CD4-positive, alpha-beta T cell treated with Interleukin-2 at 100 ng/mL for 4 hours (primary cell): ENCODE data around the gene DMAP1.

Source experiments
- DNase-seq: peaks from one replicate; pipeline ENCODE4 v3.0.0-alpha.2; 2020; ENCODE audit warnings: low spot score

The DMAP1 gene

DNA sequence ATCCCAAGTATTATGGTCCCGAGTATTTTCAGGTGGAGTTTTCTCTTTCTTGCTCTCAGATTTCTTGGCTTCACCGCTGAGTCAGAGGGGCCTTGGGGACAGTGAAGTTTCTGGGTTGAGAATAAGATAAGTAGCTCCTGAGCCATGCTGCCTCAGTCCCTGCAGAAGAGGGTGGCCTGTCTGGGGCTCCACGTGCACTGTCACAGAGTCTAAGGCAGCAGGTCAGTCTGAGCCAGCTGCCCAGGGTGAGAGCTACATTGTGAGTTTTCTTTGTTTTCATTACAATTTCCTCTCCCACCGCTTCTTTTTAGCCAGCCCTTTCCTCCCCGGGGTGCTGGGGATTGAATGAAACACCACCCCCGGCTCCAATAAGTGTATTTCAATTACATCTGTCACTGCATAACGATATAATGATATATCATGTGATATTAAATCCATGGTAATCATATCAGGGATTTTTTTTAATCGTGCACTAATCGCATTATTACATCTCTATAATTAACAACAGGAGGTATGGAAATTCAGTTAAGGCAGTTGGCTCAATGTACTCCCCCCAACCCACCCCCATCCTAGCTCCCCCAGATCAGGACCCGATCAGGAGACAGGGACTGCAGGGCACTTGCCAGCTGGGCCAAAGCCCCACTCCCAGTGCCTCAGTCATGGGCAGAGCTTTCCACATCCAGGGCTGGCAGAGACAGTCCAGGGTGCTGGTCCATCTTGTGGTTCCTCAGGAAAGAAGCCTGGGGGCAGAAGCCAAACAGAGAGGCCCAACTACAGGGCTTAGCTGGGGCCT is 43.7 kb downstream of the DMAP1 start:
- no peak for DNase-seq

DNA sequence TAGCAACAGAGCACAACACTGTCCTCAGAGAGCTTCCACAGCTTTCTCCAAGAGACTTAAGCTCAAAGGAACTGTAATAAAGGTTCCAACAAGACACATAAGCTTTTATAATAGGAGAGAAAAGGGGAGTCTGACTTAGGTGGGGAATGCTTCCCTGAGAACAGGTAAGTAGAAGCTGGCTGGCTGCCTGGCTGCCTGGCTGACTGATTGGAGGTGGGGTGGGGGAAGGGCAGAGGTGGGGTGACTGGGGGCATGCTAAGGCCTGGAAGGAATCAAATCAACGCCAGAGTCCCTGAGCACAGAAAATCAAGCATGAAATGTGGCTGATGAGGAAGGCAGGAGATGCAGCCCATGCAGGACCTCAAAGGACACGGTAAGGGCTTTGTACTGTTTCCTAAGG is 45.8 kb downstream of the DMAP1 start:
- no peak for DNase-seq

DNA sequence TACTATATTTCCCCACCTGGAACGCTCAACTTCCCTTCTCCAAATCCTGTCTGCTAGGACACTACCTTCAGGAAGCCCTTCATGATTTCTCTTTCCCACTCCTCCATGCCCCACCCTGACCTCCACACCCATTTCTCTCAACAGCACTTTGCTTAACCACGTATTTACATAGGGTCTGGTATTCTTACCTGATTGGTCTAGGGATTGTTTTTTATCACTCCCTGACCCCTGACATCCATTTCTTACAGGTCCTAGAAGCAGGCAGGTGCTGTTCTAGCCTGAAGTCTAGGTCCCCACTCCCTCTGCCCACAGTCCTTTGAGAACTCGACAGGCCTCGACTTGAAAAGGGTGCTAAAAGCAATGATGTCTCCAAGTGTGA is 47.5 kb downstream of the DMAP1 start:
- DNase-seq: no peak

DNA sequence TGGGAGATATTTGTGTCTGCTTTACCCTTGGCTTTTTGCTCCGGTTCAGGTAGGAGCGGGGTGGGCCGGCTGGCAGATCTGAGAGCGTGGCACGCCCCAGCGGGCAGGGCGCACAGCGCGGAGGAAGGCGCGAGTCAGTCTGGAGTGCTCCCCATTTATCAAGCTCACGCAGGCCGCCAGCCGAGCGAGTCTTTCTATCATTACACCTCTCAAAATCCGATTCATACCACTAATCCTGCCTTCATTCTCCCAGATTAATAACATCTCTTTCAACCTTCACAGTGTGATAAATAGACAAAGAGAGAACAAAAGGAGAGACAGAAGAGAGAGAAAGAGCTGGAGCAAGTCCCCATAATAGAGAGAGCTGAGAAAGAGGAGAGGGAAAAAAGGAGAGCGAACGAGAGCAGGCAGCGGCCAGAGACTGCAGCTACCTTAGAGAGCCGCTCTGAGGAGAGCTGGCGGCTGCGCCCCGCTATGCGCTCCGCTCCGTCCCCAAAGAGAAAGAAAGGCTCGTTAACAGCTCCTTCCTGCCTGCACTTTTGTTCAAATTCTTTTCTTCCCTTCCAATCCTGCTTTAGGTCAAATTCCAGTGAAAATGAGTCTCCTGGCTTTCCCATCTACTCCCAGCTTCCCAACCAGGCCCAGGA is 48.0 kb downstream of the DMAP1 start:
- DNase-seq: no peak

DNA sequence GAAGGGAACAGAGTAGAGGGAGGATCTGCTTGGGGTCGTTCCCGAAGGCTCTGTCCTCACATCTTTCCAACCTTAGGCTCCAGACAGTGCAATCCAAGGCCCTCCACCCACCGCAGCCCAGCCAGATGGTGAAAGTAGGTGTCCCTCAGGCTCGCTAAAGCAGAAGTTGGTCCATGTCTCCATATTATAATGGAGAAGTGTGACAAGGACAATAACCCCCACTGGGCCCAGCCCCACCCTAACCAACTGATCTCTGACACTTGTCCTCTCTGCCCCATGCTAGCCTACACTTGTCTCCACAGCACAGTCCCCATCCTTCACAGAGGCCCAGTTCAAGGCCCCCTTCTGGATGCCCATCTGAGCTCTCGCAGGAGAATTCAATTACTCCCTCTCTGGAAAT is 48.7 kb downstream of the DMAP1 start:
- DNase-seq: no peak

DNA sequence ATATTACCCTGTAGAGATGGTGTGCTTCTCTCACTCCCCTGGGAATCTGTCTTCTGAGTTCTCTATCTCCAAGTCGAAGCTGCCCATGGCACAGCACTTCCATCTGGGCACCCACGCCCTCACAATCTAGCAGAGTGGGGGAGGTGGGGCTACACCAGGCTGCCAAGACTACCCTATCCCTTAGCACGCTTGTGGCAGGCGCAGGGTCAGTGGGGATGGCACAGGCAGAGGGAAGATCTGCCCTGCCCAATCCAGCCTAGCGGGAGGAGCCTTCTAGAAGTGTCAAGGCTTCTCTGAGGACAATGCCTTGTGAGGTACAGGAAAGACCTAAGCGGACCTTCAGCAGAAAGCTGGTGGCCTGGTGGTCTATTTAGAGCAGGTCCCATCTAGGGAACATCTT is 49.1 kb downstream of the DMAP1 start:
- no peak for DNase-seq

DNA sequence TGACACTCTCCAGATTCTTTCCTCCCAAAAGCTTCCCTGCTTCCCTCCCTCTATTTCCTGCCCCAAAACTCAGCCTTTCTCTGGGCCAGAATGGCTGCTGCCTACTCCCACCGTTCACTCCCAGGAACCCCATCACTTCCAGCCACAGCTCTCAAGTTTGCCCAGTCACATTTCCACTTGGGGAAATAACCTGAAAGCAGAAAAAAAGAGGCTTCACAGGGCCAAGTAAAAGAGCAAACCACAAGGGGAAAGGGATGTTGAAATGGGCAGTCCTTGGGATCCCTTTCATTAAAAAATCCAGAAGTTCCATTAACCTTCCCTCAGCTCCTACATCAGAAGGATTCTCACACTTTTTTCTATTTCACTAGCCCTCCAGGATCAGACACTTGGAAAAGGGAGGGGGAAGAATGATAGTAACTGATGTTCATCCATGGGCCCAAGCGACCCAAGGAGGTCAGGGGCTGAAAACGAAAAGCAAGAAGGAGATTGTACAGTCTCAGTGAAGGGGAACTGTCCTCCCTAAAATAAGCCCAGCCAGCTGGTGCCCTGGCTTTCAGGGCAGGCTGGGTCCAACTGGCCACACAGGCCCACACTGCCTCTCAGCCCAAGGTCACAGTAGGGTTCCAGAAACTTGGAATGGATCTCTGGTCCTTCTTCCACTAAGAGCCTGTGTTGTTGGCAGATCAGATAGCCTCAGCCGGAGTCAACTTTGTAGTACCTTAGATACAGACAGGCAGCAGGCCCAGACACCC is 49.7 kb downstream of the DMAP1 start:
- DNase-seq: no peak

DNA sequence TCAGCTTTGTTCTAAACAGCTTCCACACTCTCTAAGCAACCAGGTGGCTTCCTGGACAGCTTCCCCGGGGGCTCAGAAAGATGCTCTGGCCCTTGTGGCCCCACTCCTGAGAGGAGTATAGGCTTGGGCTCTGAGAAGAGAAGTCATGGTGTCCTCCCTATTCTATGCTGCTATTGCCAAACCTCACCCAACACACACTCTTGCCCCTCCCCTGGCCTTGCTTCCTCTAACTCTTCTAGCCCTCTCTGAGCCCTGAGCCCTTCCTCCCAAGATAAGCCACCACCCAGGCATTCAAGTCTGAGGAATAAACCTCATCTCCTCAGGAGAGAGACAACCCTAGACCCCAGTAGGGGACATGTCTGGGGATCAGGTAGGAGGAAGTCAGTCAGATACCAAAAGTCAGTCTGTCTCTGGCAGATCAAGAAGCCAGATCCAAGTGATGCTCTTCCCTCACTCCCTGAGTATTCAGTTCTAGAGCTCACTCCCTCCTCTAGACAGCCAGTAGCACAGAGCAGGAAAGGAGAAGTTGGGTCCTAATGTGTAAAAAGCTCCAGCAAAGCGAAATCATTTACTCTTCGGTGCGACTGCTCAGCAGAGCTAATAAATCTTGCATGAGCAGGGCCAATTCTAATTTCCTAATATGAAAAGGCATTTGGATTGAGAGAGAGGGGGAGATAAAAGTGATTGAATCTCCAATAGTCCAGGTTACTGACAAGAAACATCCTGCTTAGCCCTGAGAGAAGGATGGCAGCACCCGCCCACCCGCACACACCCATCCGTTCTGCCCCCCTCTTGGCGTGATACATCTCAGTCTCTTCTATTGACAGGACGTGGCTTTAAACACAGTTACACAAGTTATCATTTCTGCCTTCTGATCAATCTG is 50.5 kb downstream of the DMAP1 start:
- no peak for DNase-seq

DNA sequence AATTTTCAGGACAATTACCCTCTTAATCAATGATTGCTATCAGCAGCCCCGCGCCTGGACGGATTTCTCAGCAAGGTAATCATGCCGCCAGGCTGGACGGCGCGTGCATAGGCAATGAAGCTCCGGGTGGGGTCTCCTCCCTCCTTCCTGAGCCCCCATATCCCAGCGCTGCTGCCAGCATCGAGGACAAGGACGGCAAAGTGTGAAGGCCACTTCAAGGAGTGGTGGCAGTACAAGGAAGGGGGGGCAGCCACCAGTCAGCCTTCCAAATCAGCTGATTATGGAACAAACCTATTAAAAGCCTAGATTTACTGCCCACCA is 51.1 kb downstream of the DMAP1 start:
- no peak for DNase-seq

DNA sequence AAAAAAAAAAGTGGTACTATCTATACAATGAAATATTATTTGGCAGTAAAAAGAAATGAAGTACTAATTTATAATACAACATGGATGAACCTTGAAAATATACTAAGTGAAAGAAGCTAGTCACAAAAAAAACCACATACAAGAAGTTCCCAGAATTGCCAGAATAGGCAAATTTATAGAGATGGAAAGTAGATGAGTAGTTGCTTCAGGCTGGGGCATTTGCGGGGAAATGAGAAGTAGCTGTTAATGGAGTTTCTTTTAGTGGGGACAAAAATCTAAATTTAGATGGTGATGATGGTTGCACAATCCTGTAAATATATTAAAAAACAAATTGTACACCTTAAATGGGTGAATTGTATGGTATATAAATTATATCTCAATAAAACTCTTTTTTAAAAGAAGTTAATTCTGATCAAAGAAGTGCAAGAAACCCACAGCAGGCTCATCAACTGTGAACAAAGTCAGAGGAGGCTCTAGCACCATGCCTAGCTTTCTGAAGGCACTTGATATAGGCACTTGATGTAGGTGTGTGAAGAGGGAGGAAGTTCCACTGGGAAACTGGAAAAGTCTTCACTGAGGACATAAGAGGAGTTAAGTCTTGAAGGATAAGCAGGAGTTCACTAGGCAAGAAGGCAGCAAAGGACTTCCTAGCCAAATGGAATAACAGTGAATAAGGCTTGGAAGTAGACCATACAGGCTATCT is 52.5 kb downstream of the DMAP1 start:
- no peak for DNase-seq

DNA sequence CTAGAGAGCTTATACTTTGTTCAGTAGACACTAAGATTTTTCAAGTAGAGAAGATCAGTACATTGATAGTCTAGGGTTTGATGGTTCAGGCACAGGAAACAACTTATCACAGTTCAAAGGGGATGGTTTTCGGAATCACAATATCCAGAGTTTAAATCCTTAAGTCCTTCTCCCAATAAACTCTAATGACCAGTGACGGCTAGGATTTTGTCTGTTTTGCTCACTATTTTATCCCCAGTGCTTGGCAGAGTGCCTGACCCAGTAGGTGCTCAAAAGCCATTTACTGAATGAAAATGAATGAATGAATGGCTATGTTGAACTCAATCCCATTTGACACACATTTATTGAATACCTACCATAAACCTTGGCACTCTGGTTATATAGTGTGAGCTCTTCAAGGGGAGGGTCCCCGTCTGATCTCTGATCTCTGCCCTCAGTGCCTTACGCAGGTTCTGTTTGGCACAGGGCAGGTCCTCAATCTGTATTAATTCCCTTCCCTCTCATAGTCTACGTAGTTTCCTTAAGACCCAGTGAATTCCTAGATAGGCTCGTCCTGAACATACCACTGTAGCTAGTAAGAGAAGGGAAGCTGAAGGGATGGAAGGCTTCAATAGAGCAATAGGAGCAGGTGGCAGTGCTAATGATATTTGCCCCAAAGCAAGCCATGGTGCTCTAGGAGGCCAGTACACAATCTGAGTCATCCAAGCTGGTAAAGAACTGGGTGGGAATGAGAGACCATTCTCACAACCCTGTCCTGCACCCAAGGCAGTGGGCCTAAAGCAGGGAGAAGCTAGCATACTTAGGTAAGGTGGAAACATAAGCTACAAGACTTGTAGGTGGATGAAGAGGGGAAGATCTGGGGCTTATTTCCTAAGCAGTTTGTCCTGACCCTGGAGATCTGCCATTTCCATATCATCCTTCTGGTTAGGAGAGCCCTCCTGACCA is 53.4 kb downstream of the DMAP1 start:
- no peak for DNase-seq

DNA sequence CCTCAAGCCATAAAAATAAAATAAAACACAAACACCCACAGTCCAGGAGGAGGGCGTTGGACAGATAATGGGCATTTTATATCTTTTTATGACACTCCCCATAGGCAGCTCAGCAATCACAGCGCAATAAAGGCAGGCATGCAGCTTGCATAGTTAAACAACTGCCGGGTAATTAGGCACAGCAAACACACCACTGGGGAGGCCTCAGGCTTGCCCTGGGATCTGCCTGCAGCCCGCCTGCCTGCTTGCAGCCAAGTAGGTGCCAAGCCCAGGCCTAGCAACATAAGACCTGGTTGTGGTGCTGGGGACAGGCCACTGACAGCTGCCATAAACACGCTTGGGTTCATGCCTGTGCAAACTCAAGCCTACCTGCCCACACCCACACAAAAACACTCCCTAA is 54.2 kb downstream of the DMAP1 start:
- no peak for DNase-seq

DNA sequence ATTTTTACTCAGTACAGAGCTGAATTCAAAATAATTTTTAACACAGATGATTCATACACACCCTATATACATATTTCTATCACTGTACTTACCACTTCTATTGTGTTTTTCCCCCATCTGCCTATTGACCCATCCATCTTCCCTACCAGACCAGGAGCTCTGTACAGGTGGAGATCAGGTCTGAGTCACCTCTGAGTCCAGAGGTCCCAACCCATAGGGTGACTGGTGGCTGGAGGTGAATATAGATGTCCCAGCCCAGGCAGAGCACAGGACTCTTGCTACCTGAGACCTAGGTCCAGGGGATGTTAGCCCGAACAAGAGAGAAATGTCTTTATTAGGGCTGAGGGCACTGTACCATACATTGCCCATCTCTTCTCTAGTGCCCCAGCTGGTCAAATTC is 54.8 kb downstream of the DMAP1 start:
- DNase-seq: no peak
